HCT116 (cell line): Measurements from ENCODE around the gene NEDD4. TPM values are rescaled to one million over a fixed set of nuclear protein-coding genes. Genes with fewer than 3 reads are reported as not detected.

ENCODE experiments used
- ATAC-seq: fragments of 200-7000 bp; cut with Tn5 transposase; 2 replicates; pipeline ENCODE4 v1.9.1; 2020; ENCODE audit warnings: mild to moderate bottlenecking, moderate library complexity
- BruUV-seq: library from RNA; stranded (reverse); fragments of 400-500 nt; replicated peaks from 2 replicates; lab custom pipeline; 2021; lab: Mats Ljungman, UMichigan
- CTCF ChIA-PET: fragments of 300-600 bp; sonication (Branson Sonifier 250); formaldehyde crosslinking; loops from one replicate; lab custom pipeline; 2021; ENCODE audit warnings: antibody characterized with exemption; lab: Charles Lee
- POLR2A ChIA-PET: fragments of 300-600, 350-600 bp; sonication (Branson Sonifier 250); formaldehyde crosslinking; loops from one replicate; lab custom pipeline; 2021; ENCODE audit warnings: antibody characterized with exemption; lab: Charles Lee
- RAD21 ChIA-PET, 2 experiments: fragments of 300-600 bp; sonication (Branson Sonifier 250); formaldehyde crosslinking; loops; one replicate each; lab custom pipeline; 2023; ENCODE audit warnings: low total read pairs in 2 of 2; ENCODE audit not compliant: uncharacterized antibody in 2 of 2, unreplicated experiment in 2 of 2, low non-redundant PET in 1 of 2; lab: Charles Lee
- DNase-seq: peaks from one replicate; pipeline ENCODE4 v3.0.0-alpha.2; 2010; ENCODE audit warnings: low read depth, low spot score
- H2AFZ ChIP-seq: fragments of 200-600 bp; shearing (Covaris generic), sonication (generic); 2 replicates; pipeline ENCODE4 v1.6.1; 2017; ENCODE audit warnings: low read depth, mixed run types, mixed read lengths, antibody characterized with exemption, low read length; ENCODE audit not compliant: poor library complexity, severe bottlenecking
- H3K27ac ChIP-seq: 2 replicates; pipeline ENCODE4 v1.5.1; 2012; ENCODE audit warnings: low read depth, low read length
- H3K27me3 ChIP-seq: fragments of 200-600 bp; sonication (generic); 2 replicates; pipeline ENCODE4 v1.6.1; 2016; ENCODE audit warnings: mixed run types, low read length, mixed read lengths; ENCODE audit not compliant: insufficient read depth
- H3K36me3 ChIP-seq, 2 experiments: fragments of 200-500 bp in 1 of 2; fragments of 200-600 bp in 1 of 2; sonication (Bioruptor generic) in 1 of 2; sonication (generic) in 1 of 2; 2 replicates each; pipeline versions ENCODE4 v1.5.1 to v1.6.1; 2014 to 2016; ENCODE audit warnings: low read length in 2 of 2, inconsistent platforms in 1 of 2, mixed read lengths in 1 of 2, mixed run types in 1 of 2; ENCODE audit not compliant: insufficient read depth in 2 of 2, control insufficient read depth in 1 of 2
- H3K4me1 ChIP-seq, 2 experiments: fragments of 200-600 bp in 1 of 2; sonication (generic) in 1 of 2; 2 replicates each; pipeline versions ENCODE4 v1.5.1 to v1.6.1; 2012 to 2017; ENCODE audit warnings: low read length in 2 of 2, inconsistent platforms in 1 of 2, mild to moderate bottlenecking in 1 of 2, mixed read lengths in 1 of 2, mixed run types in 1 of 2, moderate library complexity in 1 of 2; ENCODE audit not compliant: insufficient read depth in 2 of 2, control insufficient read depth in 1 of 2
- H3K4me2 ChIP-seq: fragments of 200-600 bp; sonication (generic); 2 replicates; pipeline ENCODE4 v1.6.1; 2017; ENCODE audit warnings: mixed run types, low read length, mixed read lengths
- H3K4me3 ChIP-seq, 2 experiments: fragments of 200-600 bp in 1 of 2; sonication (generic) in 1 of 2; replicated peaks in 1 of 2; 2 replicates each; pipeline ENCODE4 v1.5.1; 2011 to 2016; ENCODE audit warnings: low read length in 2 of 2, control low read depth in 1 of 2, low read depth in 1 of 2, mild to moderate bottlenecking in 1 of 2, mixed read lengths in 1 of 2, mixed run types in 1 of 2
- H3K79me2 ChIP-seq: fragments of 200-600 bp; sonication (generic); 2 replicates; pipeline ENCODE4 v1.6.1; 2017; ENCODE audit warnings: mild to moderate bottlenecking, mixed run types, low read length, moderate library complexity, mixed read lengths; ENCODE audit not compliant: insufficient read depth
- H3K9ac ChIP-seq: fragments of 200-600 bp; sonication (generic); 2 replicates; pipeline ENCODE4 v1.6.1; 2016; ENCODE audit warnings: low read length, mixed read lengths
- H3K9me2 ChIP-seq: fragments of 200-600 bp; sonication (generic), shearing (Covaris generic); 2 replicates; pipeline ENCODE4 v1.6.1; 2017; ENCODE audit warnings: mixed run types, mild to moderate bottlenecking, moderate library complexity; ENCODE audit not compliant: insufficient read depth
- H3K9me3 ChIP-seq, 2 experiments: fragments of 200-500 bp in 1 of 2; fragments of 200-600 bp in 1 of 2; sonication (Bioruptor generic) in 1 of 2; sonication (generic) in 1 of 2; 2 replicates each; pipeline ENCODE4 v1.6.1; 2014 to 2017; ENCODE audit warnings: low read length in 2 of 2, mixed read lengths in 2 of 2, inconsistent platforms in 1 of 2, low read depth in 1 of 2, mild to moderate bottlenecking in 1 of 2, mixed run types in 1 of 2, moderate library complexity in 1 of 2; ENCODE audit not compliant: control insufficient read depth in 1 of 2, insufficient read depth in 1 of 2
- H4K20me1 ChIP-seq: fragments of 200-600 bp; sonication (generic), shearing (Covaris generic); 2 replicates; pipeline ENCODE4 v1.6.1; 2017; ENCODE audit warnings: mixed run types, mild to moderate bottlenecking, moderate library complexity; ENCODE audit not compliant: insufficient read depth
- CBX3 ChIP-seq: IDR thresholded peaks from 2 replicates; pipeline ENCODE4 v1.6.1; 2012; ENCODE audit warnings: low read depth
- CTCF ChIP-seq, 3 experiments: fragments of 200-600 bp in 1 of 3; sonication (generic) in 1 of 3; IDR thresholded peaks in 2 of 3; conservative IDR thresholded peaks in 1 of 3; 2 replicates each; pipeline ENCODE4 v1.5.1; 2012 to 2017; ENCODE audit warnings: low read depth in 2 of 3, low read length in 2 of 3, antibody characterized with exemption in 1 of 3, borderline replicate concordance in 1 of 3, control low read depth in 1 of 3, mild to moderate bottlenecking in 1 of 3, mixed read lengths in 1 of 3, mixed run types in 1 of 3, moderate library complexity in 1 of 3; ENCODE audit not compliant: insufficient read depth in 1 of 3
- ELF1 ChIP-seq: IDR thresholded peaks from 2 replicates; pipeline ENCODE4 v1.6.1; 2012; ENCODE audit warnings: low read depth, borderline replicate concordance
- EZH2 ChIP-seq: fragments of 200-600 bp; sonication (generic); IDR thresholded peaks from 2 replicates; pipeline ENCODE4 v1.6.1; 2017; ENCODE audit warnings: antibody characterized with exemption, mixed run types
- EZH2phosphoT487 ChIP-seq: fragments of 200-600 bp; IDR thresholded peaks from 2 replicates; pipeline ENCODE4 v1.6.1; 2018; ENCODE audit warnings: antibody characterized with exemption, borderline replicate concordance
- POLR2A ChIP-seq: IDR thresholded peaks from 2 replicates; pipeline ENCODE4 v1.7.0; 2011; ENCODE audit warnings: borderline replicate concordance; ENCODE audit not compliant: insufficient read depth, insufficient read length; ENCODE audit errors: extremely low read depth
- POLR2AphosphoS5 ChIP-seq: IDR thresholded peaks from 2 replicates; pipeline ENCODE4 v1.6.1; 2011; ENCODE audit warnings: mild to moderate bottlenecking, low read depth, low read length, moderate library complexity
- RAD21 ChIP-seq: IDR thresholded peaks from 2 replicates; pipeline ENCODE4 v1.6.1; 2012; ENCODE audit warnings: low read depth, mild to moderate bottlenecking
- SP1 ChIP-seq: IDR thresholded peaks from 2 replicates; pipeline ENCODE4 v1.6.1; 2012; ENCODE audit warnings: low read depth
- ZBTB33 ChIP-seq: IDR thresholded peaks from 2 replicates; pipeline ENCODE4 v1.6.1; 2011; ENCODE audit warnings: mild to moderate bottlenecking, low read length, moderate library complexity; ENCODE audit not compliant: insufficient replicate concordance; ENCODE audit errors: extremely low read depth
- ZFX ChIP-seq: fragments of 450-650 bp; IDR thresholded peaks from 2 replicates; pipeline ENCODE4 v1.6.1; 2017
- intact Hi-C: fragments of 100-400 bp; cut with micrococcal nuclease; formaldehyde crosslinking; loops from 2 replicates; pipeline ENCODE4 v1.10.0; 2022
- total RNA-seq: library from RNA; stranded (reverse); gene quantifications from one replicate; pipeline ENCODE4 v1.2.1, GENCODE V29; 2021; ENCODE audit not compliant: unreplicated experiment

NEDD4 gene
- total RNA-seq, 1 experiment from 2014 or later: 13.7 TPM

- no peak overlapping the region for H3K4me2 ChIP-seq
- H3K36me3 ChIP-seq: no peaks in the 10 kb centered on the region
- no peaks in the 10 kb centered on the region for H3K9me2 ChIP-seq
- no peak for ATAC-seq
- intact Hi-C loops: no loop called here
- H2AFZ ChIP-seq: no peak overlapping the region
- DNase-seq: no peak
- ChIA-PET RAD21 (no interaction called here), CTCF (no interaction called here), POLR2A (no interaction called here)
- H3K4me1 ChIP-seq: no peaks in the 10 kb centered on the region
- H3K27ac ChIP-seq: no peak overlapping the region
- no peaks in the 10 kb centered on the region for H3K79me2 ChIP-seq
- BruUV-seq: no TSS peak
- H3K9me3 ChIP-seq: no peaks in the 10 kb centered on the region
- H3K4me3 ChIP-seq: no peak overlapping the region
- TF ChIP-seq EZH2phosphoT487: no peak
- no peak for TF ChIP-seq EZH2
- TF ChIP-seq CBX3: no peak
- TF ChIP-seq ZBTB33: no peak
- no peak overlapping the region for H3K9ac ChIP-seq
- no peaks in the 10 kb centered on the region for H4K20me1 ChIP-seq
- no peaks in the 10 kb centered on the region for H3K27me3 ChIP-seq
These were observed 12.9 kb downstream of the NEDD4 start for GRCh38 chr15:55980511-55980910.

GRCh38 chr15:55977231-55977630 lies 16.2 kb downstream of the NEDD4 start:
- H3K4me1 ChIP-seq: no peaks in the 10 kb centered on the region
- no peak overlapping the region for H3K27ac ChIP-seq
- no peaks in the 10 kb centered on the region for H3K27me3 ChIP-seq
- RAD21 ChIA-PET: no interaction called here
- no peak overlapping the region for H2AFZ ChIP-seq
- no peak overlapping the region for H3K9ac ChIP-seq
- TF ChIP-seq POLR2AphosphoS5 (no peak), CTCF (IDR thresholded peaks at IDR 0.05 in 2 of 3, conservative IDR thresholded peaks at IDR 0.05 in 1 of 3; ENCODE audit: borderline replicate concordance in 1 of 3, insufficient read depth in 1 of 3, low read depth in 2 of 3, low read length in 2 of 3) (no peak), SP1 (no peak), RAD21 (no peak), ELF1 (no peak), POLR2A (no peak), ZFX (no peak)
- TF ChIP-seq, all 23 proteins: peak for 0
- Histone ChIP-seq H3K9me2 (no peaks in the 10 kb centered on the region), H3K4me3 (no peak overlapping the region), H3K79me2 (no peaks in the 10 kb centered on the region; the same call in 1 of the 2 replicates), H4K20me1 (no peaks in the 10 kb centered on the region), H3K4me2 (no peak overlapping the region), H3K9me3 (no peaks in the 10 kb centered on the region), H3K36me3 (no peaks in the 10 kb centered on the region)
- intact Hi-C loops: no loop called here
- no TSS peak for BruUV-seq
- DNase-seq (no peak), ATAC-seq (no peak)
- CTCF ChIA-PET: no interaction called here
- POLR2A ChIA-PET: no interaction called here
